Astrocyte (in vitro differentiated cells and primary cell): ENCODE results near the gene SPEF1. TPM values are rescaled to one million over a fixed set of nuclear protein-coding genes. Genes with fewer than 3 reads are reported as not detected.

Experiments used
- DNase-seq: peaks from one replicate; pipeline ENCODE4 v3.0.0-alpha.2; 2010; ENCODE audit warnings: low read depth
- FAIRE-seq: peaks from 2 replicates; lab custom pipeline; 2011; peaks lifted over from hg19 to GRCh38; lab: Jason Lieb, UNC
- H2AFZ ChIP-seq: 2 replicates; pipeline ENCODE4 v1.6.0; 2012; ENCODE audit warnings: low read depth, low read length, inconsistent platforms
- H3K27ac ChIP-seq: 2 replicates; pipeline ENCODE4 v1.5.1; 2011; ENCODE audit warnings: low read depth, low read length, inconsistent platforms
- H3K27me3 ChIP-seq: 2 replicates; pipeline ENCODE4 v1.6.0; 2011; ENCODE audit warnings: low read length, inconsistent platforms; ENCODE audit not compliant: insufficient read depth
- H3K36me3 ChIP-seq: 2 replicates; pipeline ENCODE4 v1.5.1; 2011; ENCODE audit warnings: low read length, inconsistent platforms; ENCODE audit not compliant: insufficient read depth
- H3K4me1 ChIP-seq: 2 replicates; pipeline ENCODE4 v1.5.1; 2011; ENCODE audit warnings: low read length, inconsistent platforms; ENCODE audit not compliant: insufficient read depth
- H3K4me2 ChIP-seq: 2 replicates; pipeline ENCODE4 v1.6.0; 2012; ENCODE audit warnings: low read length, inconsistent platforms
- H3K4me3 ChIP-seq: 2 replicates; pipeline ENCODE4 v1.5.1; 2011; ENCODE audit warnings: low read depth, mild to moderate bottlenecking, low read length, inconsistent platforms; ENCODE audit not compliant: insufficient read depth
- H3K79me2 ChIP-seq: 2 replicates; pipeline ENCODE4 v1.6.0; 2012; ENCODE audit warnings: mild to moderate bottlenecking, low read length, inconsistent platforms; ENCODE audit not compliant: insufficient read depth
- H3K9ac ChIP-seq: 2 replicates; pipeline ENCODE4 v1.6.0; 2012; ENCODE audit warnings: mild to moderate bottlenecking, low read length, inconsistent platforms
- H3K9me3 ChIP-seq: 2 replicates; pipeline ENCODE4 v1.5.1; 2012; ENCODE audit warnings: low read depth, mild to moderate bottlenecking, low read length, inconsistent platforms; ENCODE audit not compliant: insufficient read depth
- H4K20me1 ChIP-seq: 2 replicates; pipeline ENCODE4 v1.6.0; 2012; ENCODE audit warnings: low read length, inconsistent platforms; ENCODE audit not compliant: insufficient read depth
- H3K27ac Mint-ChIP-seq: one replicate; pipeline ENCODE4 v1.8.0; 2021; ENCODE audit warnings: mild to moderate bottlenecking, mixed read lengths; ENCODE audit not compliant: unreplicated experiment
- H3K27me3 Mint-ChIP-seq: one replicate; pipeline ENCODE4 v1.8.0; 2021; ENCODE audit warnings: low read depth, mixed read lengths; ENCODE audit not compliant: unreplicated experiment
- H3K36me3 Mint-ChIP-seq: one replicate; pipeline ENCODE4 v1.8.0; 2021; ENCODE audit warnings: low read depth, mixed read lengths; ENCODE audit not compliant: unreplicated experiment
- H3K4me1 Mint-ChIP-seq: one replicate; pipeline ENCODE4 v1.8.0; 2021; ENCODE audit warnings: low read depth, mixed read lengths; ENCODE audit not compliant: unreplicated experiment
- H3K4me3 Mint-ChIP-seq: one replicate; pipeline ENCODE4 v1.8.0; 2021; ENCODE audit warnings: mild to moderate bottlenecking, moderate library complexity, mixed read lengths; ENCODE audit not compliant: unreplicated experiment
- H3K9me3 Mint-ChIP-seq: one replicate; pipeline ENCODE4 v1.8.0; 2021; ENCODE audit warnings: mild to moderate bottlenecking, mixed read lengths; ENCODE audit not compliant: unreplicated experiment
- CTCF ChIP-seq: IDR thresholded peaks from 2 replicates; pipeline ENCODE4 v1.5.1; 2011; ENCODE audit warnings: low read depth, mild to moderate bottlenecking, inconsistent platforms, low read length, moderate library complexity; ENCODE audit not compliant: insufficient read depth
- EZH2 ChIP-seq: IDR thresholded peaks from 2 replicates; pipeline ENCODE4 v1.6.1; 2012; ENCODE audit warnings: mild to moderate bottlenecking, low read length, inconsistent platforms; ENCODE audit not compliant: insufficient read depth
- total RNA-seq: library from RNA; stranded (reverse); gene quantifications from 2 replicates; pipeline ENCODE4 v1.2.1, GENCODE V29; 2021

Gene SPEF1
- total RNA-seq, 1 donor from 2014 or later: 0.45 TPM

- H3K79me2 ChIP-seq: no peaks in the 10 kb centered on the region
- no peaks in the 10 kb centered on the region for H3K36me3 ChIP-seq
- no peak overlapping the region for H3K4me3 ChIP-seq
- H3K27me3 ChIP-seq: peaks cover 20% of the 10 kb centered on the region
- H4K20me1 ChIP-seq: no peaks in the 10 kb centered on the region
- no peak overlapping the region for H2AFZ ChIP-seq
- no peak overlapping the region for H3K4me2 ChIP-seq
- peaks cover 67% of the 10 kb centered on the region for H3K27me3 Mint-ChIP-seq
- H3K9me3 Mint-ChIP-seq: peaks cover 2% of the 10 kb centered on the region
- H3K9me3 ChIP-seq: no peaks in the 10 kb centered on the region
- peaks cover 6% of the 10 kb centered on the region for H3K4me1 ChIP-seq
- no peak overlapping the region for H3K9ac ChIP-seq
- no peak overlapping the region for H3K27ac ChIP-seq
- no peaks in the 10 kb centered on the region for H3K36me3 Mint-ChIP-seq
- H3K4me3 Mint-ChIP-seq: no peak overlapping the region
- no peak overlapping the region for H3K27ac Mint-ChIP-seq
- peaks cover 6% of the 10 kb centered on the region for H3K4me1 Mint-ChIP-seq
- no peak for DNase-seq
- FAIRE-seq: no peak
- no peak for TF ChIP-seq EZH2
- no peak for TF ChIP-seq CTCF
Measured at GRCh38 chr20:3729811-3730540, 51.3 kb downstream of the SPEF1 start.

DNA sequence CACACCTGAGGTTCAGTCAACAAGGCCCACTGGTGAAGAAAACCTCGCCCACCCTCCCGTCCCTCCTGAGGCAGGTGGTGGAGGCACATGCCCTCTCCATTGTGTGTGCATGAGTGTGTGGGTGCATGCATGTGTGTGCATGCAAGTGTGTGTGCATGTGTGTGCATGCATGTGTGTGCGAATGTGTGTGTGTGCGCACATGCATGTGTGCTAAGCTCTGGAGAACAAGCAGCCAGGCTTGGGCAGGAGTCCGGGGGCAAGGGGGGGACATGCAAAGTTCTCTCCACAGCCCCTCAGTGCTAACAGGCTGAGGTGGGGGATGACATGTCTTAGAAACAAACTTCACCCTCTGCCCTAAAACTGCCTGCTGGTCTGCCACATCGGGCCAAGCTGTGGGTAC lies 51.9 kb downstream of the SPEF1 start:
- Histone ChIP-seq H3K9me3 (no peaks in the 10 kb centered on the region), H4K20me1 (no peaks in the 10 kb centered on the region), H2AFZ (no peak overlapping the region), H3K4me2 (no peak overlapping the region), H3K27me3 (peaks cover 23% of the 10 kb centered on the region), H3K79me2 (no peaks in the 10 kb centered on the region), H3K36me3 (no peaks in the 10 kb centered on the region), H3K4me3 (no peak overlapping the region), H3K4me1 (peaks cover 6% of the 10 kb centered on the region), H3K9ac (no peak overlapping the region), H3K27ac (no peak overlapping the region)
- DNase-seq: no peak
- Mint-ChIP-seq H3K27ac (no peak overlapping the region), H3K9me3 (peaks cover 2% of the 10 kb centered on the region), H3K4me1 (peaks cover 6% of the 10 kb centered on the region), H3K27me3 (peaks cover 63% of the 10 kb centered on the region), H3K4me3 (no peak overlapping the region), H3K36me3 (no peaks in the 10 kb centered on the region)
- TF ChIP-seq EZH2: no peak
- FAIRE-seq: no peak

DNA sequence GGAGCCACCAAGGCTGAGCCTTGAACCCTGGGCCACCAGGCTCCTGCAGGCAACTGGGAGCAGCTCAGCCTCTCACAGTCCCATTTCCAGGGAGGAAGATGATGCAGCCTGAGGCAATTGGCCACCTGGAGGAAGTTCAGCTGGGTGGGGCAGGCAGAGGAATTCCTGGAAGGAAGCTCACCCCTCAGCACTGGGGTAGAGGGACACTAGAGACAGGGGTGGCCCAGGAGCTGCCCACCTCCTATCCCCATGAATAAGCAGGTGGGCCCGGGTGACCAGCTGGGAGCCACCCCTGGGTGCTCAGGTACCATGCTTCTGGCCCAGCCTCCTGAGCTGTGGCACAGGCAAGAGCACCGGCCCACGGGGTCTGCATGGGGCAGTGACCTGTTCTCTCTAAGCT lies 52.4 kb downstream of the SPEF1 start:
- no peaks in the 10 kb centered on the region for H3K9me3 ChIP-seq
- H3K27me3 Mint-ChIP-seq: peaks cover 58% of the 10 kb centered on the region
- H3K79me2 ChIP-seq: no peaks in the 10 kb centered on the region
- H3K9me3 Mint-ChIP-seq: peaks cover 2% of the 10 kb centered on the region
- H3K36me3 ChIP-seq: no peaks in the 10 kb centered on the region
- H2AFZ ChIP-seq: no peak overlapping the region
- H3K4me2 ChIP-seq: no peak overlapping the region
- no peak overlapping the region for H3K27ac ChIP-seq
- no peak overlapping the region for H3K4me3 ChIP-seq
- H3K4me3 Mint-ChIP-seq: no peak overlapping the region
- H3K9ac ChIP-seq: no peak overlapping the region
- TF ChIP-seq CTCF: no peak
- no peak for TF ChIP-seq EZH2
- peaks cover 23% of the 10 kb centered on the region for H3K27me3 ChIP-seq
- FAIRE-seq: no peak
- H3K4me1 ChIP-seq: peaks cover 6% of the 10 kb centered on the region
- H3K4me1 Mint-ChIP-seq: peaks cover 6% of the 10 kb centered on the region
- no peaks in the 10 kb centered on the region for H3K36me3 Mint-ChIP-seq
- H3K27ac Mint-ChIP-seq: no peak overlapping the region
- H4K20me1 ChIP-seq: no peaks in the 10 kb centered on the region
- no peak for DNase-seq
